Adipose tissue (tissue), 3 donors: ENCODE results near the gene TMEM72. TPM values are rescaled to one million over a fixed set of nuclear protein-coding genes. Genes with fewer than 3 reads are reported as not detected.

Experiments
- H3K27ac ChIP-seq: one replicate; pipeline ENCODE4 v1.5.1; 2013; ENCODE audit warnings: low read depth, low read length
- WGBS, 3 donors: extraction: QIAGEN DNeasy Blood & Tissue Kit; methylation state at CpG; one replicate each; pipeline ENCODE4 v1.1.7; 2013; 5-methylcytosine and 5-hydroxymethylcytosine counted together
- polyA plus RNA-seq, 3 donors: library from polyadenylated mRNA; stranded (reverse); fragments of 200-250 nt; gene quantifications; one replicate each; pipeline ENCODE4 v1.2.3, GENCODE V29; 2013
- donor health status: healthy with polysubstance abuse.
- donor health status: Bipolar disorder and iron deficiency.
- donor health status: healthy.

TMEM72 gene
- polyA plus RNA-seq, 3 donors = 0.03 to 2.5 TPM; not detected in 1

DNA sequence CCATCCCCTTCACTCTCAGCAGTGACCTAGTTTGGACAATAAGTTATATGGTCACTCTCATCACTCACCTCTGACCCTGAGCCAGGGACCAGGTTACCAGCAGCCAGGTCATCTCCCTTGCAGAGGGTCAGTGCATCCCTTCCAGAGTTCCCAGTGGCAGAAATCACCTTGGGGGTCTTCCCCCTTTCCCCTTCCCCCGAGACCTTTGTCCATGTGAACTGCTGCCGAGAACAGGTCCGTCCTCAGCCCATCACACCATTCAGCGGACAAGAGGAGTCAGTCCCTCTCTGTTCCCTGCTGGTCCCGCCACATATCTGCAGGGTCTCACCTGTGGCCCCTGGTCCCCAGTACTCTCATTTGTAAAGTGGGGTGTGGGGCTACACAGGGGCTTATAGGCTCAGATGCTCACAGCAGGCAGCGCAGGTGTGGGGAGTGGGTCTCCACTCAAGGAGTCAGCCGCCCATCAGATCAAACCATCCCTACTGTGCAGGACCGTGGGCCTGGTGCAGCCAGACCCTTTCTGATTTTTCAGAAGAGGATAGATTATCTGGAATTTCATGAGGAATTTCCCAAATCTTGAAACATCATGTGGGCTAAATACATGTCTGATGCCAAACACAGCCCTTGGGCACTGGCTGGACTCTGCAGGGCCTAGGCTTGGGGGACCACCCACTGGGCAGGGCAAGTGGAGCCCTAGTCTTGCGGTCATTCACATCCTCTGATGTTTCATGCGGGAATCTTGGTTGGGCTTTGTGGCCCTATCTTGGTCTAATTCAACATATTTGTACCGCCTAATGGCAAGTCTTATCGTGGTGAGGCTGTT is 61.0 kb downstream of the TMEM72 start:
- 98% methylated on average over 12 of the region's 12 CpGs for WGBS, 3 donors
- no peak overlapping the region for H3K27ac ChIP-seq

DNA sequence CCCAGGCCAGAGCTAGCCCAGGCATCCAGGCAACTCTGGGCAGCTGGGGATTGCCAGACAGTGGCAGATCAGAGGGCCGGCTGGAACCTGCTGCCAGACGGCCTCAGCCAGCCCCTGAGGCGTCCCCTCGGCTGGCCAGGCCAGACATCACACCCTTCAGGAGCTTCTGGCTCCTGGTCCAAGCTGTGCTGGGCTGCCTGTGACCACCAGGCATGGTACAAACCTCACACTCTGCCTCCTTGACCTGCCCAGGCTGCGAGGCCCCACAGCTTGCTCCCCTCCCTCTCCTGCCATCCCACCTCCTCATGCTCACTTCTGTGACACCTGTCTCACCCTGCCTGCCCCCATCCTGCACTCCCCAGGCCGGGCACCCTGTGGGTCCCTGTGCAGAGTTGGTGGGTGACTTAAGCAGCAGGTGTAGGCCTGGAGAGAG is 61.8 kb downstream of the TMEM72 start:
- 78 to 97% (median 83%) methylated on average over 5 to 6 of the region's 6 CpGs for WGBS, 3 donors

DNA sequence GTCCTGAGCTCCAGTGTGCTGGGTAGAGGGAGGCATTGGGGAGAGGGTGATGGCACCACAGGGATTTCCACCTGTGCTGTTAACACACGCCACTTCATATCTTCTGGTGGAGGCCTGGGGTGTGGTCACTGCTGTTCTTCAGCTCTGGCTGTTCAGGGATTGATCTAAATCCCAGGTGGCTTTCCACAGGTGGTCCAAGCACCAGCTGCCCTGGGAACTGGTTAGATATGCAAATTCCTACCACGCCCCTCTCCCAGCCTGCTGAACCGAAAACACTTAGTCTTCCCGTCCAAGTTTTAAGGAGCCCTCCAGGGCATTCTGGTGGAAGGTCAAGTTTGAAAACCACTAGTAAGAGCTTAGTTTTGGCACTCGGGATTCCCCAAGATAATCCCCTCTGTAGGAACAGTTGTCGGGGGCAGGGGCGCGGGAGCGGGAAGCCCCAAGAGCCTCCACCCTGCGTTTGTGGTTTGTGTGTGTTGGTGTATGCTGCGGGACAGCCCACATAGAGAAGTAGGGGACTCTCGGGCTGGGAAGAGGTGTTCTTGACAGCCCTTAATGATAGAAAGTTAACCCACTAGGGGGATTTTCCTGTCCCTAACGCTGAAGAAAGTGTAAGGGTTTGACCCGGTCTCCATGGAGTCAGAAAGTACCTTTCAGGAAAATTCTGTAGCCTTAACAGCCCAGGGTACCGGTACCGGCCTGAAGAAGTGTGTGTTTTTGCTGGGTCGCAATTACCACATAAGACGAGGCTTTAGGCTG is 62.4 kb downstream of the TMEM72 start:
- 47 to 67% (median 56%) methylated on average over 18 of the region's 18 CpGs for WGBS, 3 donors
- H3K27ac ChIP-seq = no peak overlapping the region

More for the DNA sequence above, 61.8 kb downstream of the TMEM72 start:
- H3K27ac ChIP-seq = no peak overlapping the region

DNA sequence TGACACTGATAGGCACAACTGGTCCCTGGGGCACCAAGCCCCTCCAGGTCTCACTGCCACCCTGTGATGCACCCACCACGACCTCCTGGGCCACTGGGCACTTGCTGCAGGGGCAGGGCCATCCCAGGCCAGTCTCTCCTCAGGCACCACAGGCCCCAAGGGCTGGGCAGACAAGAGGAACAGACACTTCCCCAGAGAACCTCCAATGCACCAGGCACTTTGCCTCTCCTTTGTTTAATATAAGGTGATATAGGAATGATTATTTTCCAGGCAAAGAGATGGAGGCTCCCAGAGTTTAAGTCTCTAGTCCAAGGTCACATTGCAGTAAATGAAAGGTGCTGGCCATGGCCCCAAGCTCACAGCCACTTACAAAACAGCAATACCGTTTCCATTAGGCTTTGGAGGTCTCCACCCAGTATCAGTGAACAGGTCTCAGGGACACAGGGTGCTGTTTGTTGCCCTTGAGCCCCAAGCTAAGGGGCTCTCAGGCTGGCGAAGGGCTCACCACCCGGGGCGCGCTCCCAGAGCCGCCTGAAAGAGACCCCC is 63.0 kb downstream of the TMEM72 start:
- 37 to 49% (median 46%) methylated on average over 7 of the region's 7 CpGs for WGBS, 3 donors
- no peak overlapping the region for H3K27ac ChIP-seq

DNA sequence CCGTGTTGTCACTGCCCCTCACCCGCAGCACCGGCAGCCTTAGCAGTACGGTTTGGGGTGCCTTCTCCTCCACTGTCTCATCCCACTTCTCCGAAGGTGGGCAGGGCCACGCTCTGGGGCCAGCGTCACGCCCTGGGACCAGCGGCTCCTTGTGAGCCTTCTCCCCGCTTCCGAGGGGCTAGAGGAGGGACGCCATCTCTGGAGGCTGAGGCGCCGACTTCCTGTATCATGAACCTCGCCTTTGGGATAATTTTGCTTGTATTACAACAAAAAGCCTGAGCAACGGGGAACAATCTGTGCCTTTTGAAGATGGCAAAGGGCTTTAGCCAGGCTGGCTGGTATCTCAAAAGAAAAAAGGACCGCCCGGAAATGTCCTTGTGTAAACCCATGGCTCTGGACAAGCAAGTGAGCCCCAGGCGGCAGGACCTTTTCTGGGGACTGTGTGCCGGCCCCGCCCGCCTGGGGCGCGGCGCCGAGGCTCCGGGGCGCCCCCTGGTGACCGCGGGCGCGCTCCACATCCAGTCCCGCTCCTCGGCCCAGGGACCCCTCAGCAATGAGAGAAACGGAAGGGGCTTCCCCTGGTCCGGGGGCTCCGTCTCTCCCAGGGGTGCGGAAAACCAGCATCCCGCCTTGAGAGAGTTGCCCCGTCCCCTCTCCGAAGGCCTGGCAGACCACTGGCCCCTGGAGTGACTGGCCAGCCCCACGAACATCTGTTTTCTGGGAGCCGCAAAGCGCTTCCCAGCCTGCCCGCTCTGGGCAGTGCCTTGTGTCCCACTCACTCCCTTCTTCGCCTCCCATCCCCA is 63.7 kb downstream of the TMEM72 start:
- 2 to 7% (median 4%) methylated on average over 45 to 46 of the region's 46 CpGs for WGBS, 3 donors
- no peak overlapping the region for H3K27ac ChIP-seq

DNA sequence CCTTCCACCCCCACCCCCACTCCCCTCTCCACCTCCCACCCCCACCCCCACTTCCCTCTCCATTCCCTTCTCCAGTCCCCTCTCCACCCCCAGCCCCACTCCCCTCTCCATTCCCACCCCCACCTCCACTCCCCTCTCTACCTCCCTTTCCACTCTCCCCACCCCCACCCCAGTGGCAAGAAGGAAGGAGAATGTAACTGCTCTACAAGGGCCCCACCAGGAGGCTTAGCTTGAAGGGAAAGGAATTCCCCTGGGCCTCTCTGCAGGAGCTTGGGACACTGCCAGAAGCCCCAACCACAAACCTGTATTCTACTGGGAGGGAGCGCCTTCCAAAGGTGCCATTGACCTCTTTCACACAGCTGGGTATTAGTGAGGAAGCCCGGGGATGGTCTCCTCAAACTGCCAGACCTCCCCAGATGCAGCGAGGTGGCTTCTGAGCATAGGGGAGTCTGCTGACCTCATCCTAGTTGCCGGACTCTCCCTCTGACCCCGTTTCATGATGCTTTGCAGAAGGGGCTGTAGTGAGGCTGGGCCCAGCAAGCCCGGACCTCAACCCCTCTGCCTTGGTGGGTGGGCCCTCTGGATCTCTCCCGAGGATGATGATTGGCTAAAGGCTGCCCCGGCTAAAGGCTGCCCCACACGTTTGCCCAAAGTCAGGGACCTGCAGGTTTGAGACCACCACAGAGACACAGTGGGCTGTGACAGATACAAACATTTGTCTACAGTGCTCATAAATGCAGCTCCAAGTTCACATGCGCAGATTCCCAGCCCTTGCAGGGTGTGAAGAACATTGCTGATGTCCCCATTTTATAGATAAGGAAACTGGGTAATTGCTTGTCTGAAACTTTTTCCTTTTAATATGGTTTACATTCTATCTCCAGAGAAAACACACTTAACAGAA is 64.5 kb downstream of the TMEM72 start:
- 22 to 40% (median 32%) methylated on average over 10 of the region's 10 CpGs for WGBS, 3 donors
- H3K27ac ChIP-seq = no peak overlapping the region

DNA sequence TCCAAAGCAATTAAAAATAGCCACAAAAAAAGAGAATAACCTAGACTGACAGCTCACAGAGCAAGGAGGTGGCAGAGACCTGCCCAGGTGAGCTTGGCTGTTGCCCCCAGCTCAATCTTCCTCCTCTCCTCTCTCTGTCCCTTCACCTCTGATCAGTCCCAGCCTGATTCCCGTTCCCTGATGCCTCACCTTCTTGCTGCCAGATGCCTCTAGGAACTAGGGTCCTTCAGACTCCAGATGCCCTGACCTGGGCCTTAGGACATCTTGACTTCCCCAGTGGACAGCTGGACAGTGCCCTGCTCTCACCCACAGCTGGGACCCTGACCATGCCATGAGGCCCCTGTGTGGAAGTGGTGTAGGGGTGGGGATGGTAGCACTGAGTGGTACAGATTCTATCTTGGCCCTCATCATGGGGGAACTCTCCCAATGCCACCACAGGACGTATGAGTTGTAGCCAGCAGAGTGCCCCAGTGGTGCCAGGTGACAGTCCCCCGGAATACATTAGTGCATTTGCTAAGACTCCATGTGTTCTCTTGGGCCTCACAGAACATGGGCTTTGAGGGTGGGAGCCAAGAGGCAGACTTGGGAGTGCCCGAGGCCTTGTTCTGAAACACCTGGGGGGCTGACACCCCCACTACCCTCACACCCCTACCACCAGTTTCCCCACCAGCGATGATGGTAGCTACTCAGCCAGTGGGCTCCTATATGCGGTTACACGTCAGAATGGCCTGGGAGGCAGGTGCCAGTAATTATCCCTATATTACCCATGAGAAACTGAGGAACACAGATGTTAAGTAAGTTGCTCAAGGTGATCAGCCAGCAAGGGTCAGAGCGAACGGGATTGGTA is 65.4 kb downstream of the TMEM72 start:
- H3K27ac ChIP-seq = no peak overlapping the region
- WGBS, 3 donors = 32 to 68% (median 55%) methylated on average over 9 of the region's 9 CpGs

DNA sequence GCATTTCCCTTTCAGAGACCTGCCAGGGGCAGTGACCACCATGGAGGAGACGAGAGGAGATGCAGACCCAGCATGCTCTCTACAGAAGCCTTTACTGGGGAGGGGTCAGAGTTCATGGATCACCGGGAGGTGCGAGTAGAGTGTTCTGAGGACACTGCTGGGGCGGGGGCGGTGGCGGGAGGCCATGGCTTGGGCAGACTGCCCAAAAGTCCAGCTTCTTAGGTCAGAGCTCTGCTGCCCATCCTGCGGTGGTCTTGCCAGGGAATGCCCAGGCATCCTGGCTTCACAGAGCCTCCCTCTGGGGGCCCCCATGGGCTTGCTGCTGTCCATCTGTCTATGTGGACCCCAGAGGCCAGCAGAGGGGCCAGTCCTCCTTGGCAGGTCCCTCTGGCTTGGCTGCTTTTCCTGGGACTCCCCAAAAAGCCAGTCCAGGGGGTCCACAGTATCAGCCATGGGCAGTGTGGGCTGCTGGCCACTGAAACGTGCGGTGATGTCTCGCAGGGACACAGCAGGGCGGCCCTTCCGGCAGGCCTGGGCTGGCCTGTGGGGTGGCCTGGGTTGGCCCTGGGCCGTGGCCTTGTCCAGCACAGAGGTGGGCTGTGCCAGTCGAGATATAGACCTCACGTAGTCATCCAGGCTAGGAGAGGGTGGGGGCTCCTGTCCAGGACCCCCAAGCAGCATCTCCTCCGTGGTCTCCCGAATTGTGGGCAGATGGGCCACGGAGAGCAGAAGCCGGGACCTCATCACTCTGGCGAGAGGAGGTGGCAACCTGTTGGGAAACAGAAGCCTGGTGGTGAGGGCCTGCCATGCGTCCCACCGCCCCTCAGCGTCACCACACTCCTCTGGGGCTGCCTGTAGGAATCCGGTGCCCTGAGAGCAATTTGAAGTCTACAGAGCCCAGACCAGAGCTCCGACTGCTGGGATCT is 66.4 kb downstream of the TMEM72 start:
- 28 to 54% (median 47%) methylated on average over 25 of the region's 25 CpGs for WGBS, 3 donors
- H3K27ac ChIP-seq = peak overlapping the region; percentile 1

DNA sequence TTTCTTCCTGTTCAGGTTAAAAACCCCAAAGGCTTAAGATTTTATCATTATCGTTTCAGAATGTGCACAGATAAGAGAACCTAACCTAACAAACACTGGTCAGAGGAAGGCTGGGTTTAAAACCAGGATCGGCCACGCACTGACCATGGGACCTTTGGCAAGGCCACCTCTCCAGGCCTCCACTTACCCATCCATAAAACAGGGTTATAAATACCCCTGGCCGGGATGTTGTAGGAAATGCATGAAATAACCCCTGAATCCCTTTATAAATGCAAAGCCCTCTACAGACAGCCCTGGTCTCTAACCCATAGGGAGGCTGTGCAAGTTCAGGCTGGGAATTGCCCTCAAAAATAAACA is 67.1 kb downstream of the TMEM72 start:
- peak overlapping the region; percentile 1 for H3K27ac ChIP-seq
- WGBS, 3 donors = 12 to 19% (median 13%) methylated on average over 4 of the region's 4 CpGs

DNA sequence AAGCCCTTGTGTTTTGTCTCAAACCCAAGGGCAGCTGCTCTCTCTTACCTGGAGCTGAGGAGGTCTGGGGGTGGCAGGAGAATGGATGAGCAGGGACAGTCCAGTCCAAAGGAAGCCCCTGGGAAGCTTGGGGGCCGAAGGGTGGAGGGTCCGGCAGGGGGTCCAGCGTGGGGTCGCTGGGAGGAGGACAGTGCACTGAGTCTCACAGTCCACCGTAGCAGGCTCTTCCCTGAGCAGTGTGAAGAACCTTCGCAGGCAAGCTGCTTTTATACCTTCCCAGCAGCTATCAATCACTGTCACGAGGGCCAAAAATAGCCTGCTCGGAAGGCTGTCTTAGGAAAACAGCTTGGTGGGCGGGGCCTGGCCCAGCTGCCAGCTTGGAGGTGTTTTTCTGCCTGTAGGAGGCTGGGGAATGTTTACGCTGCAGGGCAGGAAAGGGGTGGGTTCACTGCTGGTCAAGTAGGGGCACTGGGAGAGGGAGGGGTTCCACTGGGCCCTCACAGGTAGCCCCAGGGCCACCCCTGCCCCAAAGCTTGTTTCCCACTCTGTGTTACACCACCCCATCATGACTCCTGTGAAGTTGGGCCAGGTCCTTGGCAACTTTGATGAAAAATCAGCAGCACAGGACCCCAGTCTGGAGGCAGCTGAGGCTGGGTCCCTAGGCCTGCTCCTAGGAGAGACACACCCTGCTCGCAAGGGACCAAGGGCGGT is 67.6 kb downstream of the TMEM72 start, which contains the start of gene DEPP1:
DEPP1 (minus strand) TSS at position 240 of the 711 bp plus-strand sequence. CDS start 779 bp downstream, outside the sequence.
- 14 to 18% (median 18%) methylated on average over 12 of the region's 12 CpGs for WGBS, 3 donors
- peak within 1 kb of the TSS; percentile 1 for H3K27ac ChIP-seq

DNA sequence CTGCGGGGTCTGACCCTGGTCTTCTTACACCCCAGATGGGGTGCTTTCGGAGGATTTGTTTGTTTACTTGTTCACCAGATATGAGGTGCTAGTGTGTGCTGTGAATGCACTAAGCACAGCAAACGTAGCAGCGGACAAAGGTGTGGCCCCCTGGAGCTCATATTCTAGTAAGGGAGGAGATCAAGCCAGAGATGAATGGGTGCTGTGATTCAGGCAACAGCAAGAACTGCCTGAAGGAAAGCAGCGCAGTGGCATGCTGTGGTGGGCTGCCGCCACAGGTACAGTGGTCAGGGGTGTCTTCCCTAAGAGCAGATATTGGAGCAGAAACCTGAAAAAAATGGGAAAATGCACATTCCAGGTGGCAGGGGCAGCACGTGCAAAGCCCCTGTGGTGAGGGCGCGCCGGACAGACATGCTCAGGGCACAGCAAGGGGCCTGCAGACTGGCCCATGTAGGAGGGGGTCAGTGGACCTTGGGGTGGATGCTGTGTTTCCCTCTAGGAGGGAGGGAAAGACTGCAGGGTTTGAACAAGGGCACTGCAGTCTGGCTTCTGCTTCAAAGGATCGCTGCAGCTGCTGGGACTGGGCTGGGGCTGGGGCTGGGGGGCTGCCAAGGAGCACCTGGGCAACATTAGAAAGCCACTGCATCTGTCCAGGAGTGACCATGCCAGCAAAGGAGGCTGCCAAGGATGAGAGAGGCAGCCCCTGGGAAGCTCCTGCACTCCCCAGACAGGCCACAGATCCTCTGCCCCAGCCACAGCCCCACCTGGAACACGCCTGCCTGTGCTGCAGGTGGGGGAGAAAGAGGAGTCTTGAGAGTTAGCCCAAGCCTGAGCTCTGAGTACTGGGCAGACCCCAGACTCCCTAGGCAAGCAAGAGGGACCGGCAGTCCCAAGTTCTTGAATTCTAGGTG is 68.4 kb downstream of the TMEM72 start:
- H3K27ac ChIP-seq = no peak overlapping the region
- 71 to 90% (median 90%) methylated on average over 13 of the region's 13 CpGs for WGBS, 3 donors

DNA sequence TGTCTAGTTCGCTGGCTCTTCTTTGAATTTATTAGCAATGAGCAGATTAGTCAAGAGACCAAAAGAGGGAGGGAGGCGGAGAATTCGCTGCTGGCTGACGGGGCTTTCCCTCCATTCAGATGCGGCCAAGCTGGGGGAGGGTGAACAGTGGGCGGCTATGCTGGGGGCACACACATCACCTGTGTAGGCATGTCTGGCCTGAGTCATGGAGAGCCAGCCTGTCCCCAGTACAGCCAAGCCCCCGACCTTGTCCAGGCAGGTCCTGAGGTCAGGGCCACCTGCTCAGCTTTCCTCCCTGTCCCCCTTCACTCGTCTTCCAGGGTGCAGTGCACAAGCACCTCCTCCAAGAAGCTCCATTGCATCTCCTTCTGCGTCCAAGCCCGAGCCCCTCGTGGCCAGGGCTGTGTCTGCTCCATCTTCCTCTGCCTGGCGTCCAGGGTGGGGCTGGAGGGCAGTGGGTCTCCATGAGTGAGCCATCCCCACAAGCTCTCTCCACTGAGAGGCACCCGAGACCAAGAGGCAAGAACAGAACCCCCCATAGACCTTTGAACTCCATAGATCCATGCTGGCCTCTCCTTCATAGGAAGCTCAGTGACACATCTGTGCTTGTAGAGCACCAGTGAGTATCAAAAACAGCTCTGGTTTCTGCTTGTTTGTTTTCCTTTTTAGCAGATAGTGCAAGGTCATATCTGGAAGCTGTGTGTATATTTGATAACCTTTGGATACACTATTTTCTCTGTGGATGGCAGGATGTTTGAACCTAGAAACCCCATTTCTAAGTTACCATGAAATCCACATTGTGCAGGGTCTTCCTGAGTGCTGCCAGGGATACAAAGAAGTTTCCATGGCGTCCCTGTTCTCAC is 69.4 kb downstream of the TMEM72 start:
- H3K27ac ChIP-seq = no peak overlapping the region
- WGBS, 3 donors = 73 to 87% (median 86%) methylated on average over 14 of the region's 14 CpGs
